ENCODE results near the gene ATP10A. TPM values are rescaled to one million over a fixed set of nuclear protein-coding genes. Genes with fewer than 3 reads are reported as not detected.

The ATP10A gene
- total RNA-seq, 1 experiment from 2014 or later, result 0.02 TPM

- H3K9me2 ChIP-seq (ENCODE audit: insufficient read depth), result no peaks in the 10 kb centered on the region
- H3K4me2 ChIP-seq (ENCODE audit: low read length), result no peak overlapping the region
- H4K20me1 ChIP-seq (ENCODE audit: insufficient read depth), result no peaks in the 10 kb centered on the region
- ChIA-PET POLR2A (no interaction called here), CTCF (no interaction called here), RAD21 (ENCODE audit: low non-redundant PET in 1 of 2, low total read pairs in 2 of 2, uncharacterized antibody in 2 of 2, unreplicated experiment in 2 of 2) (no interaction called here)
- H3K27ac ChIP-seq (ENCODE audit: low read depth, low read length), result no peak overlapping the region
- H3K79me2 ChIP-seq (ENCODE audit: insufficient read depth, low read length), result no peaks in the 10 kb centered on the region
- no peaks in the 10 kb centered on the region for H3K4me1 ChIP-seq (ENCODE audit: control insufficient read depth in 1 of 2, insufficient read depth in 2 of 2, low read length in 2 of 2)
- DNase-seq (ENCODE audit: low read depth, low spot score) (no peak), ATAC-seq (no peak)
- H3K36me3 ChIP-seq (ENCODE audit: control insufficient read depth in 1 of 2, insufficient read depth in 2 of 2, low read length in 2 of 2), result no peaks in the 10 kb centered on the region
- H3K4me3 ChIP-seq (replicated peaks in 1 of 2; ENCODE audit: low read depth in 1 of 2, low read length in 2 of 2), result no peak overlapping the region
- TF ChIP-seq TCF7L2 (IDR thresholded peaks at IDR 0.05; ENCODE audit: borderline replicate concordance, extremely low read depth, insufficient read depth, insufficient read length), result no peak
- TF ChIP-seq EZH2phosphoT487 (IDR thresholded peaks at IDR 0.05; ENCODE audit: borderline replicate concordance), result no peak
- no peak for TF ChIP-seq POLR2AphosphoS5 (IDR thresholded peaks at IDR 0.05; ENCODE audit: low read depth, low read length)
- TF ChIP-seq JUND (IDR thresholded peaks at IDR 0.05), result no peak
- H3K9ac ChIP-seq (ENCODE audit: low read length), result no peak overlapping the region
- no peak overlapping the region for H2AFZ ChIP-seq (ENCODE audit: low read depth, low read length, poor library complexity, severe bottlenecking)
- no peaks in the 10 kb centered on the region for H3K27me3 ChIP-seq (ENCODE audit: insufficient read depth, low read length)
- no TSS peak for BruUV-seq (replicated peaks)
- peaks cover 0 to 27% of the 10 kb centered on the region in 2 experiments; a peak in 2 of 4 replicates for H3K9me3 ChIP-seq (ENCODE audit: control insufficient read depth in 1 of 2, insufficient read depth in 1 of 2, low read depth in 1 of 2, low read length in 2 of 2)
- intact Hi-C loops (cut with micrococcal nuclease), result no loop called here
These were observed 175.4 kb downstream of the ATP10A start for GRCh38 chr15:25687689-25688088.

DNA sequence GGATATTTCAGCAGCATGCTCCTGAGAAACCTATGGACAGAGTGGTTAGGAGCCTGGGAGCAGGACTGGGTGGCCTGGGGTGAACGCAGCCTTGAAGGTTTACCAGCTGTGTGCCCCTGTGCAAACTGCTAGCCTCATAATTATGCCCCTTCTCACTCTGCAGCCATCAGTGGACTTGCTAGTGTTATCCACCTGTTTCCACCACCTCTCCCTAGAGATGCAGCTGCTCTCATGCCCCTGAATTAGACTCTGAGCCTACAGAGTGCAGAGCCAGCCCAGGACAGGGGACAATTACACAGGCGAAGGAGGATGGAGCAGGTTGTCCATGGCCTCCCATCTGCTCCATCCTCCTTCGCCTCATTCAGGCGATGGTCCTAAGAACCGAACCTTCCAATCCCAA is 175.9 kb downstream of the ATP10A start:
- H3K9me2 ChIP-seq (ENCODE audit: insufficient read depth), result no peaks in the 10 kb centered on the region
- BruUV-seq (replicated peaks), result no TSS peak
- TF ChIP-seq ELF1 (IDR thresholded peaks at IDR 0.05; ENCODE audit: borderline replicate concordance, low read depth) (no peak), EZH2phosphoT487 (IDR thresholded peaks at IDR 0.05; ENCODE audit: borderline replicate concordance) (no peak), REST (IDR thresholded peaks at IDR 0.05; ENCODE audit: low read depth) (no peak), SIN3A (IDR thresholded peaks at IDR 0.05; ENCODE audit: low read depth) (no peak), CBX3 (IDR thresholded peaks at IDR 0.05; ENCODE audit: low read depth) (no peak), ZNF274 (IDR thresholded peaks at IDR 0.05; ENCODE audit: low read depth, low read length) (no peak), POLR2AphosphoS5 (IDR thresholded peaks at IDR 0.05; ENCODE audit: low read depth, low read length) (no peak), FOSL1 (IDR thresholded peaks at IDR 0.05; ENCODE audit: low read depth) (no peak)
- no peak overlapping the region for H3K4me2 ChIP-seq (ENCODE audit: low read length)
- RAD21 ChIA-PET (ENCODE audit: low non-redundant PET in 1 of 2, low total read pairs in 2 of 2, uncharacterized antibody in 2 of 2, unreplicated experiment in 2 of 2), result no interaction called here
- H3K79me2 ChIP-seq (ENCODE audit: insufficient read depth, low read length), result no peaks in the 10 kb centered on the region
- no peak overlapping the region for H3K4me3 ChIP-seq (replicated peaks in 1 of 2; ENCODE audit: low read depth in 1 of 2, low read length in 2 of 2)
- no peak overlapping the region for H3K27ac ChIP-seq (ENCODE audit: low read depth, low read length)
- no peak for ATAC-seq
- no peaks in the 10 kb centered on the region for H3K4me1 ChIP-seq (ENCODE audit: control insufficient read depth in 1 of 2, insufficient read depth in 2 of 2, low read length in 2 of 2)
- H3K36me3 ChIP-seq (ENCODE audit: control insufficient read depth in 1 of 2, insufficient read depth in 2 of 2, low read length in 2 of 2), result no peaks in the 10 kb centered on the region
- H4K20me1 ChIP-seq (ENCODE audit: insufficient read depth), result no peaks in the 10 kb centered on the region
- DNase-seq (ENCODE audit: low read depth, low spot score), result no peak
- H3K9me3 ChIP-seq (ENCODE audit: control insufficient read depth in 1 of 2, insufficient read depth in 1 of 2, low read depth in 1 of 2, low read length in 2 of 2), result peaks cover 0 to 28% of the 10 kb centered on the region in 2 experiments; a peak in 2 of 4 replicates
- intact Hi-C loops (cut with micrococcal nuclease), result no loop called here
- no peak overlapping the region for H3K9ac ChIP-seq (ENCODE audit: low read length)
- POLR2A ChIA-PET, result no interaction called here
- no peaks in the 10 kb centered on the region for H3K27me3 ChIP-seq (ENCODE audit: insufficient read depth, low read length)
- H2AFZ ChIP-seq (ENCODE audit: low read depth, low read length, poor library complexity, severe bottlenecking), result no peak overlapping the region
- CTCF ChIA-PET, result no interaction called here
